Stimulated activated CD4-positive, alpha-beta T cell treated with anti-CD3 and anti-CD28 coated beads, Interleukin-2, amount 100 ng/mL, for 48 hours (primary cell): Measurements from ENCODE around the gene SOBP.

Source experiments
- DNase-seq, 2 donors: peaks; one replicate each; pipeline ENCODE4 v3.0.0-alpha.2; 2020

SOBP gene

GRCh38 chr6:107666084-107666980, 176.4 kb downstream of the SOBP start:
- no peak for DNase-seq

GRCh38 chr6:107666981-107667601, 177.2 kb downstream of the SOBP start:
- DNase-seq: no peak

- DNase-seq: no peak
Observed at GRCh38 chr6:107667790-107668189, 177.9 kb downstream of the SOBP start.

- peak in 1 of 2 donors; percentile 18 for DNase-seq
Observed at GRCh38 chr6:107668743-107669474, 179.0 kb downstream of the SOBP start.

GRCh38 chr6:107670792-107671199, 180.9 kb downstream of the SOBP start:
- DNase-seq: no peak

- no peak for DNase-seq
Observed at GRCh38 chr6:107673076-107673494, 183.2 kb downstream of the SOBP start.

GRCh38 chr6:107674995-107675738, 185.2 kb downstream of the SOBP start:
- DNase-seq: peak; percentile 83 to 86

- DNase-seq: no peak
Observed at GRCh38 chr6:107676042-107676441, 186.1 kb downstream of the SOBP start.

- no peak for DNase-seq
Observed at GRCh38 chr6:107677399-107677798, 187.5 kb downstream of the SOBP start.

- DNase-seq: no peak
Observed at GRCh38 chr6:107679457-107679856, 189.5 kb downstream of the SOBP start.

GRCh38 chr6:107682721-107683120, 192.8 kb downstream of the SOBP start:
- DNase-seq: no peak

GRCh38 chr6:107683183-107683582, 193.3 kb downstream of the SOBP start:
- no peak for DNase-seq

- DNase-seq: no peak
Observed at GRCh38 chr6:107684996-107685395, 195.1 kb downstream of the SOBP start.

- DNase-seq: no peak
Observed at GRCh38 chr6:107689190-107689589, 199.3 kb downstream of the SOBP start.

- DNase-seq: no peak
Observed at GRCh38 chr6:107689951-107690642, 200.2 kb downstream of the SOBP start.

GRCh38 chr6:107690643-107691061, 200.7 kb downstream of the SOBP start:
- no peak for DNase-seq

- DNase-seq: no peak
Observed at GRCh38 chr6:107691062-107691751, 201.3 kb downstream of the SOBP start.

GRCh38 chr6:107692351-107692750, 202.4 kb downstream of the SOBP start:
- no peak for DNase-seq

- DNase-seq: no peak
Observed at GRCh38 chr6:107695061-107695720, 205.3 kb downstream of the SOBP start.

GRCh38 chr6:107697682-107698081, 207.8 kb downstream of the SOBP start:
- DNase-seq: no peak

- DNase-seq: no peak
Observed at GRCh38 chr6:107698146-107698545, 208.2 kb downstream of the SOBP start.
